ENCODE data around the gene RAB4B. TPM values are rescaled to one million over a fixed set of nuclear protein-coding genes. Genes with fewer than 3 reads are reported as not detected.
"Not testable (repeated sequence)": the region's sequence is repeated elsewhere in the genome, so short reads cannot be mapped to it uniquely, and the experiment has no call there.

RAB4B gene
- polyA plus RNA-seq, 1 experiment: 25.4 TPM

GRCh38 chr19:40808021-40808325 lies 29.9 kb downstream of the RAB4B start:
- TF ChIP-seq CTCF (IDR thresholded peaks at IDR 0.05; ENCODE audit: insufficient read depth, low read depth, low read length): no peak
- DNase-seq (ENCODE audit: low read depth): no peak
- no peak overlapping the region for H3K4me3 ChIP-seq (ENCODE audit: low read depth, low read length)
- H3K27me3 ChIP-seq (ENCODE audit: control insufficient read depth, insufficient read depth, low read length): no peaks in the 10 kb centered on the region
- CTCF ChIA-PET: interaction anchor here (0.9 to 5.1 kb wide), 6 partner anchors 12 to 157 kb away, joined by 3 to 49 read pairs (median 8); partner anchors contain the start of gene RAB4B
- POLR2A ChIA-PET: interaction anchor here (0.9 kb wide), 1 partner anchor 9 kb away, joined by 3 read pairs; the partner anchor contains the start of gene EGLN2
- H3K36me3 ChIP-seq (ENCODE audit: control insufficient read depth, insufficient read depth, low read length): peaks cover 23% of the 10 kb centered on the region

GRCh38 chr19:40808497-40808896 lies 30.4 kb downstream of the RAB4B start:
- Histone ChIP-seq H3K4me3 (ENCODE audit: low read depth, low read length) (no peak overlapping the region), H3K36me3 (ENCODE audit: control insufficient read depth, insufficient read depth, low read length) (peaks cover 22% of the 10 kb centered on the region), H3K27me3 (ENCODE audit: control insufficient read depth, insufficient read depth, low read length) (no peaks in the 10 kb centered on the region)
- ChIA-PET POLR2A (interaction anchor here (0.9 kb wide), 1 partner anchor 10 kb away, joined by 3 read pairs; the partner anchor contains the start of gene EGLN2), CTCF (interaction anchor here (0.9 to 5.1 kb wide), 4 partner anchors 11 to 147 kb away, joined by 3 to 49 read pairs (median 15); partner anchors contain the start of gene RAB4B)
- no peak for DNase-seq (ENCODE audit: low read depth)
- no peak for TF ChIP-seq CTCF (IDR thresholded peaks at IDR 0.05; ENCODE audit: insufficient read depth, low read depth, low read length)

- no peak for TF ChIP-seq CTCF (IDR thresholded peaks at IDR 0.05; ENCODE audit: insufficient read depth, low read depth, low read length)
- peaks cover 19% of the 10 kb centered on the region for H3K36me3 ChIP-seq (ENCODE audit: control insufficient read depth, insufficient read depth, low read length)
- CTCF ChIA-PET: interaction anchor here (5.1 kb wide), 1 partner anchor 148 kb away, joined by 49 read pairs; no protein-coding TSS in a partner anchor
- H3K27me3 ChIP-seq (ENCODE audit: control insufficient read depth, insufficient read depth, low read length): no peaks in the 10 kb centered on the region
- no peak overlapping the region for H3K4me3 ChIP-seq (ENCODE audit: low read depth, low read length)
- no peak for DNase-seq (ENCODE audit: low read depth)
- POLR2A ChIA-PET: no interaction called here
Measured at GRCh38 chr19:40809358-40810086, 31.5 kb downstream of the RAB4B start.

GRCh38 chr19:40810160-40810559 lies 32.1 kb downstream of the RAB4B start:
- TF ChIP-seq CTCF (IDR thresholded peaks at IDR 0.05; ENCODE audit: insufficient read depth, low read depth, low read length): no peak
- CTCF ChIA-PET: no interaction called here
- no peaks in the 10 kb centered on the region for H3K27me3 ChIP-seq (ENCODE audit: control insufficient read depth, insufficient read depth, low read length)
- no peak for DNase-seq (ENCODE audit: low read depth)
- POLR2A ChIA-PET: no interaction called here
- H3K36me3 ChIP-seq (ENCODE audit: control insufficient read depth, insufficient read depth, low read length): peaks cover 19% of the 10 kb centered on the region
- H3K4me3 ChIP-seq (ENCODE audit: low read depth, low read length): peak overlapping the region; percentile 30

- Histone ChIP-seq H3K36me3 (ENCODE audit: control insufficient read depth, insufficient read depth, low read length) (peaks cover 17% of the 10 kb centered on the region), H3K4me3 (ENCODE audit: low read depth, low read length) (peak overlapping the region; percentile 30)
- DNase-seq (ENCODE audit: low read depth): peak; percentile 44
- POLR2A ChIA-PET: interaction anchor here (0.6 kb wide), 1 partner anchor 18 kb away, joined by 3 read pairs; no protein-coding TSS in a partner anchor
- CTCF ChIA-PET; H3K27me3 ChIP-seq (ENCODE audit: control insufficient read depth, insufficient read depth, low read length): not testable (repeated sequence)
Measured at GRCh38 chr19:40810649-40811408, 32.8 kb downstream of the RAB4B start.
